Activated B cell treated with CpG ODN at 0.5 μM for 24 hours (primary cell): Measurements from ENCODE around the gene CDH20. TPM values are rescaled to one million over a fixed set of nuclear protein-coding genes. Genes with fewer than 3 reads are reported as not detected.

Experiments
- ATAC-seq: fragments of 200-7000 bp; cut with Tn5 transposase; one replicate; pipeline ENCODE4 v1.10.0; 2021; ENCODE audit warnings: low read depth, mild to moderate bottlenecking, moderate library complexity
- CTCF ChIA-PET: fragments of 350-600 bp; sonication (Branson Sonifier 250); formaldehyde crosslinking; loops from one replicate; lab custom pipeline; 2021; ENCODE audit warnings: antibody characterized with exemption; lab: Charles Lee
- POLR2A ChIA-PET: fragments of 350-600 bp; sonication (Branson Sonifier 250); formaldehyde crosslinking; loops from one replicate; lab custom pipeline; 2021; ENCODE audit warnings: antibody characterized with exemption; lab: Charles Lee
- DNase-seq: peaks from one replicate; pipeline ENCODE4 v3.0.0; 2022
- H3K27ac Mint-ChIP-seq: one replicate; pipeline ENCODE4 v1.8.0; 2020; ENCODE audit warnings: mixed read lengths
- H3K27me3 Mint-ChIP-seq: one replicate; pipeline ENCODE4 v1.8.0; 2021; ENCODE audit warnings: mixed read lengths
- H3K36me3 Mint-ChIP-seq: one replicate; pipeline ENCODE4 v1.8.0; 2021; ENCODE audit warnings: low read depth, mixed read lengths
- H3K4me1 Mint-ChIP-seq: one replicate; pipeline ENCODE4 v1.8.0; 2021; ENCODE audit warnings: mixed read lengths
- H3K4me3 Mint-ChIP-seq: one replicate; pipeline ENCODE4 v1.8.0; 2020; ENCODE audit warnings: mild to moderate bottlenecking, mixed read lengths
- H3K9me3 Mint-ChIP-seq: one replicate; pipeline ENCODE4 v1.8.0; 2020; ENCODE audit warnings: mixed read lengths
- CTCF ChIP-seq: fragments of 200-600 bp; IDR thresholded peaks from one replicate; pipeline ENCODE4 v1.8.0; 2022; ENCODE audit warnings: antibody characterized with exemption, mild to moderate bottlenecking
- intact Hi-C: fragments of 100-400 bp; cut with micrococcal nuclease; formaldehyde crosslinking; loops from one replicate; pipeline ENCODE4 v1.15.1; 2024
- total RNA-seq: library from RNA; stranded (reverse); gene quantifications from 2 replicates; pipeline ENCODE4 v1.2.3, GENCODE V29; 2022

CDH20 gene
- total RNA-seq, 1 donor from 2014 or later = 0.07 TPM

GRCh38 chr18:61323951-61324350 lies 9.3 kb upstream of the CDH20 start:
- H3K27ac Mint-ChIP-seq = no peak overlapping the region
- no peak overlapping the region for H3K4me3 Mint-ChIP-seq
- ChIA-PET CTCF (no interaction called here), POLR2A (no interaction called here)
- H3K9me3 Mint-ChIP-seq = no peaks in the 10 kb centered on the region
- DNase-seq = no peak
- H3K36me3 Mint-ChIP-seq = no peaks in the 10 kb centered on the region
- H3K27me3 Mint-ChIP-seq = no peaks in the 10 kb centered on the region
- TF ChIP-seq CTCF = no peak
- ATAC-seq = no peak
- intact Hi-C loops = loop anchor here (2.0 kb wide), 1 partner anchor 577 kb away; no protein-coding TSS in a partner anchor
- H3K4me1 Mint-ChIP-seq = no peaks in the 10 kb centered on the region

GRCh38 chr18:61326407-61326806 lies 6.8 kb upstream of the CDH20 start:
- ChIA-PET CTCF (interaction anchor here (1.2 kb wide), 1 partner anchor 805 kb away, joined by 3 read pairs; no protein-coding TSS in a partner anchor), POLR2A (no interaction called here)
- no peak overlapping the region for H3K27ac Mint-ChIP-seq
- ATAC-seq (no peak), DNase-seq (no peak)
- H3K27me3 Mint-ChIP-seq = peaks cover 2% of the 10 kb centered on the region
- no peak for TF ChIP-seq CTCF
- no peaks in the 10 kb centered on the region for H3K9me3 Mint-ChIP-seq
- H3K4me3 Mint-ChIP-seq = no peak overlapping the region
- no peaks in the 10 kb centered on the region for H3K4me1 Mint-ChIP-seq
- no peaks in the 10 kb centered on the region for H3K36me3 Mint-ChIP-seq
- intact Hi-C loops = no loop called here

- CTCF ChIA-PET = no interaction called here
- POLR2A ChIA-PET = no interaction called here
- DNase-seq (no peak), ATAC-seq (no peak)
- intact Hi-C loops = no loop called here
- Mint-ChIP-seq H3K4me1 (peaks cover 1% of the 10 kb centered on the region), H3K9me3 (no peaks in the 10 kb centered on the region), H3K27ac (no peak overlapping the region), H3K4me3 (no peak overlapping the region), H3K27me3 (peaks cover 13% of the 10 kb centered on the region), H3K36me3 (no peaks in the 10 kb centered on the region)
- TF ChIP-seq CTCF = no peak
Measured at GRCh38 chr18:61329398-61329797, 3.8 kb upstream of the CDH20 start.

- intact Hi-C loops = no loop called here
- ChIA-PET CTCF (no interaction called here), POLR2A (no interaction called here)
- H3K4me3 Mint-ChIP-seq = no peak overlapping the region
- DNase-seq (no peak), ATAC-seq (no peak)
- H3K9me3 Mint-ChIP-seq = no peaks in the 10 kb centered on the region
- H3K27ac Mint-ChIP-seq = no peak overlapping the region
- peaks cover 27% of the 10 kb centered on the region for H3K27me3 Mint-ChIP-seq
- peaks cover 3% of the 10 kb centered on the region for H3K4me1 Mint-ChIP-seq
- H3K36me3 Mint-ChIP-seq = no peaks in the 10 kb centered on the region
- TF ChIP-seq CTCF = no peak
Measured at GRCh38 chr18:61331051-61331450, 2.2 kb upstream of the CDH20 start.

- intact Hi-C loops = no loop called here
- H3K27ac Mint-ChIP-seq = no peak overlapping the region
- CTCF ChIA-PET = no interaction called here
- TF ChIP-seq CTCF = no peak
- H3K27me3 Mint-ChIP-seq = peaks cover 31% of the 10 kb centered on the region
- peaks cover 3% of the 10 kb centered on the region for H3K4me1 Mint-ChIP-seq
- H3K9me3 Mint-ChIP-seq = no peaks in the 10 kb centered on the region
- no peaks in the 10 kb centered on the region for H3K36me3 Mint-ChIP-seq
- DNase-seq = no peak
- no peak overlapping the region for H3K4me3 Mint-ChIP-seq
- POLR2A ChIA-PET = no interaction called here
- ATAC-seq = no peak
Measured at GRCh38 chr18:61333746-61334490, 688 bp downstream of the CDH20 start.
